HL-60 (cell line): ENCODE results near the gene DAGLA.

Experiments used
- POLR2AphosphoS5 ChIP-seq: IDR thresholded peaks from 2 replicates; pipeline ENCODE4 v1.6.1; 2012; ENCODE audit warnings: low read depth
- REST ChIP-seq: IDR thresholded peaks from 2 replicates; pipeline ENCODE4 v1.6.1; 2012; ENCODE audit warnings: low read depth; ENCODE audit not compliant: insufficient replicate concordance
- SPI1 ChIP-seq: IDR thresholded peaks from 2 replicates; pipeline ENCODE4 v1.6.1; 2012; ENCODE audit warnings: low read depth, mild to moderate bottlenecking, borderline replicate concordance
- TF ChIP-seq, protein P1 (sequence below): IDR thresholded peaks from one replicate; pipeline ENCODE4 v1.5.1; 2011; ENCODE audit warnings: low read length, control low read depth, inconsistent platforms; ENCODE audit not compliant: insufficient read depth

GRCh38 chr11:61762223-61762615 is 82.0 kb downstream of the DAGLA start:
- TF ChIP-seq, protein P1, sequence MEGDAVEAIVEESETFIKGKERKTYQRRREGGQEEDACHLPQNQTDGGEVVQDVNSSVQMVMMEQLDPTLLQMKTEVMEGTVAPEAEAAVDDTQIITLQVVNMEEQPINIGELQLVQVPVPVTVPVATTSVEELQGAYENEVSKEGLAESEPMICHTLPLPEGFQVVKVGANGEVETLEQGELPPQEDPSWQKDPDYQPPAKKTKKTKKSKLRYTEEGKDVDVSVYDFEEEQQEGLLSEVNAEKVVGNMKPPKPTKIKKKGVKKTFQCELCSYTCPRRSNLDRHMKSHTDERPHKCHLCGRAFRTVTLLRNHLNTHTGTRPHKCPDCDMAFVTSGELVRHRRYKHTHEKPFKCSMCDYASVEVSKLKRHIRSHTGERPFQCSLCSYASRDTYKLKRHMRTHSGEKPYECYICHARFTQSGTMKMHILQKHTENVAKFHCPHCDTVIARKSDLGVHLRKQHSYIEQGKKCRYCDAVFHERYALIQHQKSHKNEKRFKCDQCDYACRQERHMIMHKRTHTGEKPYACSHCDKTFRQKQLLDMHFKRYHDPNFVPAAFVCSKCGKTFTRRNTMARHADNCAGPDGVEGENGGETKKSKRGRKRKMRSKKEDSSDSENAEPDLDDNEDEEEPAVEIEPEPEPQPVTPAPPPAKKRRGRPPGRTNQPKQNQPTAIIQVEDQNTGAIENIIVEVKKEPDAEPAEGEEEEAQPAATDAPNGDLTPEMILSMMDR: no peak
- TF ChIP-seq SPI1 (no peak), REST (no peak), POLR2AphosphoS5 (no peak)
